Uterus (tissue), 4 donors: ENCODE results near the gene FPR3. TPM values are rescaled to one million over a fixed set of nuclear protein-coding genes. Genes with fewer than 3 reads are reported as not detected.

Experiments
- DNase-seq, 2 donors: peaks; one replicate each; pipeline ENCODE4 v3.0.0-alpha.2; 2019 to 2020
- H3K27ac ChIP-seq, 2 donors: fragments of 200-600 bp; sonication (generic); 1 replicate in 1 of 2; 2 replicates in 1 of 2; pipeline ENCODE4 v1.5.1; 2016 to 2018
- H3K27me3 ChIP-seq, 2 donors: fragments of 200-600 bp; sonication (generic); one replicate each; pipeline ENCODE4 v1.5.1; 2018 to 2019; ENCODE audit warnings: control low read depth in 1 of 2
- H3K36me3 ChIP-seq, 2 donors: fragments of 200-600 bp; sonication (generic); one replicate each; pipeline ENCODE4 v1.5.1; 2019; ENCODE audit warnings: control low read depth in 1 of 2
- H3K4me1 ChIP-seq, 2 donors: fragments of 200-600 bp; sonication (generic); one replicate each; pipeline ENCODE4 v1.5.1; 2018 to 2019; ENCODE audit warnings: control low read depth in 1 of 2
- H3K4me3 ChIP-seq, 2 donors: fragments of 200-600 bp; sonication (generic); 1 replicate in 1 of 2; 2 replicates in 1 of 2; pipeline ENCODE4 v1.5.1; 2018 to 2019; ENCODE audit warnings: mild to moderate bottlenecking in 1 of 2
- H3K9me3 ChIP-seq, 2 donors: fragments of 200-600 bp; sonication (generic); one replicate each; pipeline ENCODE4 v1.5.1; 2019; ENCODE audit warnings: control low read depth in 1 of 2
- POLR2A ChIP-seq, 2 donors: fragments of 450-650 bp; IDR thresholded peaks; one replicate each; pipeline ENCODE4 v1.6.1; 2016; ENCODE audit warnings: antibody characterized with exemption in 2 of 2, mild to moderate bottlenecking in 1 of 2, moderate library complexity in 1 of 2
- intact Hi-C: fragments of 100-400 bp; cut with DNase I; formaldehyde crosslinking; loops from one replicate; pipeline ENCODE4 v1.15.1; 2023; ENCODE audit warnings: low total_unique reads
- total RNA-seq, 4 donors: library from RNA; depleted of rRNA in 3 of 4; stranded (reverse); fragments of >200 nt in 3 of 4; gene quantifications; one replicate each; pipeline versions ENCODE4 v1.1.0 to v1.2.4, GENCODE V29; 2014 to 2023
- TF ChIP-seq, protein P1 (sequence below), 4 experiments: fragments of 200-600 bp in 2 of 4; fragments of 450-650 bp in 2 of 4; sonication (generic) in 2 of 4; IDR thresholded peaks; one replicate each; pipeline ENCODE4 v1.5.1; 2016 to 2019; ENCODE audit warnings: antibody characterized with exemption in 4 of 4, mild to moderate bottlenecking in 2 of 4, moderate library complexity in 1 of 4
- donor health status: DM: yes; HTN: yes; CAD: no.

The FPR3 gene
- total RNA-seq, 4 donors from 2014 or later = 1.2 to 5.6 (median 1.8) TPM; not detected in 1

- no peak for TF ChIP-seq POLR2A (IDR thresholded peaks at IDR 0.05)
- TF ChIP-seq, protein P1, sequence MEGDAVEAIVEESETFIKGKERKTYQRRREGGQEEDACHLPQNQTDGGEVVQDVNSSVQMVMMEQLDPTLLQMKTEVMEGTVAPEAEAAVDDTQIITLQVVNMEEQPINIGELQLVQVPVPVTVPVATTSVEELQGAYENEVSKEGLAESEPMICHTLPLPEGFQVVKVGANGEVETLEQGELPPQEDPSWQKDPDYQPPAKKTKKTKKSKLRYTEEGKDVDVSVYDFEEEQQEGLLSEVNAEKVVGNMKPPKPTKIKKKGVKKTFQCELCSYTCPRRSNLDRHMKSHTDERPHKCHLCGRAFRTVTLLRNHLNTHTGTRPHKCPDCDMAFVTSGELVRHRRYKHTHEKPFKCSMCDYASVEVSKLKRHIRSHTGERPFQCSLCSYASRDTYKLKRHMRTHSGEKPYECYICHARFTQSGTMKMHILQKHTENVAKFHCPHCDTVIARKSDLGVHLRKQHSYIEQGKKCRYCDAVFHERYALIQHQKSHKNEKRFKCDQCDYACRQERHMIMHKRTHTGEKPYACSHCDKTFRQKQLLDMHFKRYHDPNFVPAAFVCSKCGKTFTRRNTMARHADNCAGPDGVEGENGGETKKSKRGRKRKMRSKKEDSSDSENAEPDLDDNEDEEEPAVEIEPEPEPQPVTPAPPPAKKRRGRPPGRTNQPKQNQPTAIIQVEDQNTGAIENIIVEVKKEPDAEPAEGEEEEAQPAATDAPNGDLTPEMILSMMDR (IDR thresholded peaks at IDR 0.05) = no peak
- H3K27me3 ChIP-seq = no peaks in the 10 kb centered on the region
- no peaks in the 10 kb centered on the region for H3K9me3 ChIP-seq
- intact Hi-C loops = no loop called here
- no peak overlapping the region for H3K27ac ChIP-seq
- no peaks in the 10 kb centered on the region for H3K4me1 ChIP-seq
- DNase-seq = no peak
- H3K36me3 ChIP-seq = no peaks in the 10 kb centered on the region
- H3K4me3 ChIP-seq = no peak overlapping the region
These were observed 26.5 kb downstream of the FPR3 start for GRCh38 chr19:51821456-51821855.

DNA sequence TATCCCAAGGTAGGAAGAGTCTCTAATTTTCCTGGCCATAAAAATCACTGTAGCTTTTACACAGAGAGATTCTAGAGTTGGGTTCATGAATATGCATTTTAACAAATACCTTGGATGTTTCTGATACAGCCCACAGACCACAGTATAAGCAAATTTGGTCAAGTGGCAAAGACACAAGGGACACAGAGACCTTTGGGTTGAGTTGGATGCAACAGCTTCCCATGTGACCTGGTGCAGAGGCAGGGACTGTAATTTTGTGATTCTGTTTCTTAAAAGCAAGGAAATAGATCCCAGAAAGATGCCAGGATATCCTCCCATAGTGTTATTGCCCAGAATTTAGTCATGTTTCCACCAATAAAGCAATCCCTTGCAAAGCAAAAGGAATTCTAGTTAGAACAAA, 27.0 kb downstream of the FPR3 start:
- Histone ChIP-seq H3K27ac (no peak overlapping the region), H3K4me1 (no peaks in the 10 kb centered on the region)
- TF ChIP-seq, protein P1 (IDR thresholded peaks at IDR 0.05) = no peak
- TF ChIP-seq POLR2A (IDR thresholded peaks at IDR 0.05) = no peak

GRCh38 chr19:51822325-51822724, 27.4 kb downstream of the FPR3 start:
- Histone ChIP-seq H3K4me1 (no peaks in the 10 kb centered on the region), H3K36me3 (no peaks in the 10 kb centered on the region), H3K4me3 (no peak overlapping the region), H3K27me3 (no peaks in the 10 kb centered on the region), H3K27ac (no peak overlapping the region), H3K9me3 (no peaks in the 10 kb centered on the region)
- intact Hi-C loops = no loop called here
- TF ChIP-seq POLR2A (IDR thresholded peaks at IDR 0.05) = no peak
- TF ChIP-seq, protein P1 (IDR thresholded peaks at IDR 0.05) = no peak
- DNase-seq = no peak

More for the DNA sequence above, 27.0 kb downstream of the FPR3 start:
- Histone ChIP-seq H3K27me3 (no peaks in the 10 kb centered on the region), H3K36me3 (no peaks in the 10 kb centered on the region), H3K9me3 (no peaks in the 10 kb centered on the region), H3K4me3 (no peak overlapping the region)
- DNase-seq = no peak
- intact Hi-C loops = no loop called here

- TF ChIP-seq, protein P1 (IDR thresholded peaks at IDR 0.05) = no peak
- no peak for TF ChIP-seq POLR2A (IDR thresholded peaks at IDR 0.05)
- no peaks in the 10 kb centered on the region for H3K27me3 ChIP-seq
- intact Hi-C loops = no loop called here
- H3K9me3 ChIP-seq = no peaks in the 10 kb centered on the region
- H3K36me3 ChIP-seq = no peaks in the 10 kb centered on the region
- no peak for DNase-seq
- no peak overlapping the region for H3K27ac ChIP-seq
- no peaks in the 10 kb centered on the region for H3K4me1 ChIP-seq
- H3K4me3 ChIP-seq = no peak overlapping the region
These were observed 28.0 kb downstream of the FPR3 start for GRCh38 chr19:51822946-51823345.

GRCh38 chr19:51824281-51825005, 29.5 kb downstream of the FPR3 start:
- no peaks in the 10 kb centered on the region for H3K9me3 ChIP-seq
- TF ChIP-seq, protein P1 (IDR thresholded peaks at IDR 0.05) = no peak
- TF ChIP-seq POLR2A (IDR thresholded peaks at IDR 0.05) = no peak
- H3K27ac ChIP-seq = no peak overlapping the region
- intact Hi-C loops = no loop called here
- DNase-seq = no peak
- H3K4me3 ChIP-seq = no peak overlapping the region
- no peaks in the 10 kb centered on the region for H3K4me1 ChIP-seq
- no peaks in the 10 kb centered on the region for H3K27me3 ChIP-seq
- no peaks in the 10 kb centered on the region for H3K36me3 ChIP-seq
